ENCODE measurements around the gene IGF1R. TPM values are rescaled to one million over a fixed set of nuclear protein-coding genes. Genes with fewer than 3 reads are reported as not detected.

IGF1R gene
- total RNA-seq, 2 donors from 2014 or later: 32.1 to 64.1 TPM

GRCh38 chr15:98734466-98735199 lies 86.3 kb downstream of the IGF1R start:
- DNase-seq (ENCODE audit: low spot score): no peak
- no peaks in the 10 kb centered on the region for H3K27me3 ChIP-seq
- peaks cover 0 to 79% of the 10 kb centered on the region in 2 donors for H3K4me1 ChIP-seq
- no peaks in the 10 kb centered on the region for H3K9me3 ChIP-seq
- TF ChIP-seq CTCF (IDR thresholded peaks at IDR 0.05): no peak
- H3K27ac ChIP-seq: peak overlapping the region; percentile 33 to 46
- no peak overlapping the region for H3K4me3 ChIP-seq
- no peaks in the 10 kb centered on the region for H3K36me3 ChIP-seq

- Histone ChIP-seq H3K27me3 (no peaks in the 10 kb centered on the region), H3K4me1 (peaks cover 0 to 72% of the 10 kb centered on the region in 2 donors)
These were observed 87.0 kb downstream of the IGF1R start for GRCh38 chr15:98735304-98735703.

GRCh38 chr15:98735895-98736617 lies 87.7 kb downstream of the IGF1R start:
- no peak for DNase-seq (ENCODE audit: low spot score)
- Histone ChIP-seq H3K4me1 (peaks cover 0 to 65% of the 10 kb centered on the region in 2 donors), H3K9me3 (no peaks in the 10 kb centered on the region), H3K4me3 (no peak overlapping the region), H3K36me3 (no peaks in the 10 kb centered on the region), H3K27ac (no peak overlapping the region), H3K27me3 (no peaks in the 10 kb centered on the region)
- TF ChIP-seq CTCF (IDR thresholded peaks at IDR 0.05): no peak

More at GRCh38 chr15:98735304-98735703, 87.0 kb downstream of the IGF1R start:
- no peak for DNase-seq (ENCODE audit: low spot score)
- Histone ChIP-seq H3K4me3 (no peak overlapping the region), H3K36me3 (no peaks in the 10 kb centered on the region), H3K27ac (peak overlapping the region; percentile 33 to 46), H3K9me3 (no peaks in the 10 kb centered on the region)
- TF ChIP-seq CTCF (IDR thresholded peaks at IDR 0.05): no peak

GRCh38 chr15:98737159-98737558 lies 88.8 kb downstream of the IGF1R start:
- H3K27ac ChIP-seq: peak overlapping the region; percentile 18 to 22
- no peaks in the 10 kb centered on the region for H3K27me3 ChIP-seq
- TF ChIP-seq CTCF (IDR thresholded peaks at IDR 0.05): no peak
- no peaks in the 10 kb centered on the region for H3K36me3 ChIP-seq
- peaks cover 0 to 54% of the 10 kb centered on the region in 2 donors for H3K4me1 ChIP-seq
- no peak overlapping the region for H3K4me3 ChIP-seq
- no peaks in the 10 kb centered on the region for H3K9me3 ChIP-seq
- DNase-seq (ENCODE audit: low spot score): no peak

GRCh38 chr15:98737721-98738120 lies 89.4 kb downstream of the IGF1R start:
- no peak for DNase-seq (ENCODE audit: low spot score)
- no peak for TF ChIP-seq CTCF (IDR thresholded peaks at IDR 0.05)
- Histone ChIP-seq H3K4me3 (no peak overlapping the region), H3K27ac (peak overlapping the region; percentile 18 to 22), H3K36me3 (no peaks in the 10 kb centered on the region), H3K9me3 (no peaks in the 10 kb centered on the region), H3K4me1 (peaks cover 0 to 54% of the 10 kb centered on the region in 2 donors), H3K27me3 (no peaks in the 10 kb centered on the region)

All from right atrium auricular region (tissue), 2 donors.